H7 (cell line): ENCODE data around the gene SPTLC3. TPM values are rescaled to one million over a fixed set of nuclear protein-coding genes. Genes with fewer than 3 reads are reported as not detected.

Source experiments
- DNase-seq: peaks from one replicate; pipeline ENCODE4 v3.0.0; 2012
- H3K27me3 ChIP-seq: 2 replicates; pipeline ENCODE4 v1.6.0; 2011; ENCODE audit warnings: mild to moderate bottlenecking, low read length; ENCODE audit not compliant: control insufficient read depth, insufficient read depth
- H3K36me3 ChIP-seq: replicated peaks from 2 replicates; pipeline ENCODE4 v1.5.1; 2011; ENCODE audit warnings: low read length; ENCODE audit not compliant: control insufficient read depth, insufficient read depth
- H3K4me3 ChIP-seq: 2 replicates; pipeline ENCODE4 v1.5.1; 2011; ENCODE audit warnings: low read depth, mild to moderate bottlenecking, control low read depth, low read length, moderate library complexity; ENCODE audit not compliant: insufficient read depth
- total RNA-seq: library from RNA; depleted of rRNA; stranded (reverse); fragments of >200 nt; shearing (Covaris generic); gene quantifications from 2 replicates; pipeline ENCODE4 v1.2.3, GENCODE V29; 2014

Gene SPTLC3
- total RNA-seq, 1 experiment from 2014 or later: under 0.01 TPM

DNA sequence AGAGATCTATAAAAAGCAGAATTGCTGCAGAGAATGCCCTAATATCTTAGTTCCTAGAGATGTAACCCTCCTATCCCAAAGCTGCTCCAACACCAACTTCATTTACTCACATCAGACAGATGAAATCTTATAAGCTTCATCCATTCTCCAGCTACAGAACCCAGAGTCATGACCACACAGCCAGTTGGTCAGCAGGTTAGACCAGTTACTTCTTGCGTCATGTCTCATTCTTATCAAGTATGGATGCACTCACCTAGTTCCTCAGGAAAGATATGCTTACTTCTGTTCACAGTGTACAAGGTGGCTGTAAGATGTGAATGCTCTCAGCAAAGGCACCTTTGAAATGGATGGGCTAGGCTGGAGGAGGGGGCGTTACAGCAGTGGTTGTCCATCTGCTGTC lies 164.4 kb downstream of the SPTLC3 start:
- Histone ChIP-seq H3K36me3 (no peaks in the 10 kb centered on the region), H3K27me3 (no peaks in the 10 kb centered on the region), H3K4me3 (no peak overlapping the region)
- DNase-seq: no peak

DNA sequence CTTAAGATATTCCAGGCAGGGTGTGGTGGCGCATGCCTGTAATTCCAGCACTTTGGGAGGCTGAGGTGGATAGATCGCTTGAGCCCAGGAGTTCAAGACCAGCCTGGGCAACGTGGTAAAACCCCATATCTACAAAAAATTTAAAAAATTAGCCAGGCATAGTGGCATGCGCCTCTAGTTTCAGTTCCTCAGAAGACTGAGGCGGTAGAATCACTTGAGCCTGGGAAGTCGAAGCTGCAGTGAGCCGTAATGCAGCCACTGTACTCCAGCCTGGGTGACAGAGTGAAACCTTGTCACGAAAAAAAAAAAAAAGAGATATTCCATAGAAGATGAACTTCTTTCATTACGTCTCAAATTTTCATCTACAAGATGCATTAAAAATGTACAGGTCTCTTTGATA lies 165.6 kb downstream of the SPTLC3 start:
- no peaks in the 10 kb centered on the region for H3K36me3 ChIP-seq
- no peak overlapping the region for H3K4me3 ChIP-seq
- H3K27me3 ChIP-seq: no peaks in the 10 kb centered on the region
- DNase-seq: no peak

DNA sequence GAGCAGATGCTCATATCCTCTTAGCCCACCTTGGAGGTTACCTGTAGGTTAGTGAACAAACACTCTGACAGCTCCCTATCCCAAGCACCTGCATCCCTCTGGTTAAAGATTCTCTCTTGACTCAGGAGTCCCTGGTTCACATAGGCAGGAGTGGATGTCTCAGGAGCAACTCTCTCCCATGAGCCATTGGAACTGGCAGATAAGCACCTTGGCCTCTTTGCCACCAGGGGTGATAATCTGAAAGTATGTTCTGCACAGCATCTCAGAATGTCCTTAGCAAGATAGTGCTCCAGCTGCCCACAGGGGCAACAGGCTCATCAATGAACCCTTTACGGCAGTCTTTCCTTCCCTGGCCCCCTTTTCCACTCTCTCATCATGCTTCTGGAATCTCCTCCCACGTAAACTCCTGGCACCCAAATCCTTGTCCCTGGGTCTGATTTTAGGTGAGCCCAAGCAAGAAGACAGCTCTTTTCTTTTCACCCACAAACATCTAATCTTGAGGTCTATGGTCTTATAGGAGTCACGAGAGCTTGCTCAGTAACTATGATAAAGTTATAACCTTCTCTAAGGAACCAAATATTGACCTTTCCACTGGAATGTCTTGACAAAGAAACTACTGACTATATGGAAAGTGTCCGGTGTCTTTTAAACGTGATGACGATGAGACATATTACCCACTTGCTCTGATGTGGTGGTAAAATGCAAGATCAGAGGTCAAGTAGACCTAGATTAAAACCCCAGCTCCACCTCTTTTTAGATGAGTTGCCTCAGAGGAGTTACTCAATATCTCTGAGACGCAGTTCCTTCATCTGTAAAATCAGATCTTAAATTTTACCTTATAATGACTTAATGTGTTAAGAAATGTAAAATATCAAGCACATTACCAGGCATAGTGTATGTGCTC lies 172.5 kb downstream of the SPTLC3 start:
- Histone ChIP-seq H3K36me3 (no peaks in the 10 kb centered on the region), H3K27me3 (no peaks in the 10 kb centered on the region), H3K4me3 (no peak overlapping the region)
- no peak for DNase-seq

DNA sequence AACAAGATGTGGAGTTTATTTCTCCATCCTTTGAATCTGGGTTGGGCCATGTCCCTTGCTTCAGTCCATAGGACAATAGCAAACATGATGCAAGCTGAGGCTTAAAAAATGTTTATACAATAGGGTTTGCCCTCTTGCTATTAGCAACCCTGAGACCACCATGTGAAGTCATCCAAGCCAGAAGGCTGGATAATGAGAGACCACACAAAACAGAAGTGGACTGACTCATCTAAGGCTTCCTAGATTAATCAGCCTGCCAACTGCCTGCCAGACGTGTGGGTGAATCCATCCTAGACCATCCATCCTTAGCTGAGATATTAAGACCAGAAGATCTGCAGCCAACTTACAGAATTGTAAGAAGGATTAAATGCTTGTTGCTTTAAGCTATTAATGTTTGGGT lies 174.2 kb downstream of the SPTLC3 start:
- no peaks in the 10 kb centered on the region for H3K27me3 ChIP-seq
- H3K36me3 ChIP-seq: no peaks in the 10 kb centered on the region
- no peak for DNase-seq
- H3K4me3 ChIP-seq: no peak overlapping the region

DNA sequence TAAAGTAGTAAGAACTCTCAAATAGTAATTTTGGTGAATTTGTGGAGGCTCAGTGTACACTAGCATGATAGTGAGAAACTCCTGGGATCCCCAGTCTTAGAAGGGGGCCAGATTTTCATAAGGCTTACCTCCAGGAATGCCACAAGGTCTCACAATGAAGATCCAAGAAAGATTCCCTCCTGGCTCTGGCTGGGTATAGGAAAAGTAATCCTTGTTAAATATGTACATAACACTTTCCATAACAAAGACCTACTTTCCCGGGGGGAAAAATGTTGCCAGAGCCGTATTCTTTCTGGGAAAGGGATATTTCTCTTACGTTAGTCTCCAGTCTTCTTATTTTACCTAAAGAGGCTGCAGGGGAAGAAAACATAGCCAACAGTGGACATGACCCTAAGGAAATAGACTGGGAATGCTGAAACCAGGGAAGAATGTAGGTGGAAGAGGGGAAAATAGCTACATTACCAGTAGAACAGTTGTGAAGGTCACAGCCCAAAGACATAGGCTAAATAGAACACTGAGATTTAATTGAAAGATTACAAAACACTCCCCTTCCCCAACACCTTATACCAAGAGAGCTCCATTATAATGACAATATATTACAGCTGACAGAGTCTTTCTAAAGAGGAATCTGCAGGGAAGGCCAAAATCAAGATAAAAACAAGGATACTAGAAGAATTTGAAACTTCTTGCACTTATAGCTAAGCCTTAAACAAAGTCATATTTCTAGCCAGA lies 177.4 kb downstream of the SPTLC3 start:
- H3K27me3 ChIP-seq: no peaks in the 10 kb centered on the region
- peak; percentile 4 for DNase-seq
- H3K36me3 ChIP-seq: no peaks in the 10 kb centered on the region
- H3K4me3 ChIP-seq: no peak overlapping the region

DNA sequence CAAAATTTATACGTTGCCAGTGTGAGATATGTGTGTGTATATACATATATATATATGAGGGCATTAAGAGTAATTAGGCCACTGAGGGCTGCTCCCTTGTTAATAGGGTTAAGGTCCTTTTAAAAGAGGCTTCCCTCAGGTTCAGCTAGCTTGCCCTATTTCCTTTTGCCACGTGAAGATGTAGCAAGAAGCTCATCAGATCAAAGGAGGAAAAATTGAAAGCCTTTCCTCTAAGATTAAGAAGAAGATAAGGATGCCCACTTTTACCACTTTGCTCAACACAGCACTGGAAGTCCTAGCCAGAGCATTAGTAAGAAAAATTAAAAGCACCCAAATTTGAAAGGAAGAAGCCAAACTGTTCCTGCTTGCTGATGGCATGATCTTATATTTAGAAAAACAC lies 179.1 kb downstream of the SPTLC3 start:
- H3K27me3 ChIP-seq: no peaks in the 10 kb centered on the region
- H3K4me3 ChIP-seq: no peak overlapping the region
- H3K36me3 ChIP-seq: no peaks in the 10 kb centered on the region
- DNase-seq: no peak

DNA sequence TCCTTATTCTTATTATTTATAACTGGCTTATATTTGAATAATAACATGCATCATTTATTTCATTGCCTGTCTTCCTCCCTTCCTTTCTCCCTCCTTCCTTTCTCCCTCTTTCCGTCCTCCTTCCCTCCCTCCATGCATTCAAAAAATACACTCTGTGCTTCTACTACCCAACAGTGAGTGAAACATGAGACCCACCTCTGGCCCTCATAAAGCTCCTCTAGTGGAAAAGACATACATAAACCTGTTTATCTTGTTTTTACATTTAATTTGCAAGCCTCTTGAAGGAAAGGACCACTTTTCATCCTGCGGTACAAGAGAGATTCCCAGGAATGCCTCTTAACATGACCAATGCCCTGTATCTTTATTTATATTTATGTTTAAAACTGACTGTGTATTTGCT lies 190.5 kb downstream of the SPTLC3 start:
- Histone ChIP-seq H3K27me3 (no peaks in the 10 kb centered on the region), H3K36me3 (no peaks in the 10 kb centered on the region), H3K4me3 (no peak overlapping the region)
- no peak for DNase-seq

DNA sequence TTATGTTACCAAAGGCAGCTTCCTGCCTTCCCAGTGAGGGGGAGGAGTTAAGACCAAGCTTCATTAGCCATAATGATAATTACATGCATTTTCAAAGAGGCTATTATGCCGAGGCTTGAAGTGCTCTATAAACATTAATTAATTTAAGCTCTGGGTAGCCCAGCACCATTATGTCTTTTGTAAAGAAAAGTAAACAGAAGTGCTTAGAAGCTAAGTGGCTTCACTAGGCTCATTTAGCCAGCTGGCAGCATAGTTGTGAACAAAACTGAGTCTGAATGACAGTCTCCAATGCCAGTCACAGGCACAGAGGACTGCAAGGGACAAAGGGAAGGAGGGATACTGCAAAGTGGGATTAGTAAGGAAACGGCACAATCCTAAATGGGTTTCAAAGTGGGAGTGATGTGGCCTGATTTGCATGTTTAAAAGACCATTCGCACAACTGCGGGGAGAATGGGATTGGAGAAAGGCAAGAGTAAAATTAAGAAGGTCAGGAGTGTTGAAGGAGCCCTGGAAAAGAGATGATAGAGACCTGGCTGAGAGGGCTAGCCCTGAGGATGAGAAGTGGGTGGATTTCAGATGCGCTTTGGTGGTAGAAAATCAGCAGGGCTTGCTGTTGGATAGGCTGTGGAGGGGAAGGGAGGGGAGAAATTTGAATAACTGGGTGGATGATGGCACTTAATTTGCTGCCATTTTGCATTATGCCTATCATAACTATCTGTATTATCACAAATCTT lies 192.2 kb downstream of the SPTLC3 start:
- H3K27me3 ChIP-seq: no peaks in the 10 kb centered on the region
- H3K4me3 ChIP-seq: no peak overlapping the region
- H3K36me3 ChIP-seq: no peaks in the 10 kb centered on the region
- no peak for DNase-seq

DNA sequence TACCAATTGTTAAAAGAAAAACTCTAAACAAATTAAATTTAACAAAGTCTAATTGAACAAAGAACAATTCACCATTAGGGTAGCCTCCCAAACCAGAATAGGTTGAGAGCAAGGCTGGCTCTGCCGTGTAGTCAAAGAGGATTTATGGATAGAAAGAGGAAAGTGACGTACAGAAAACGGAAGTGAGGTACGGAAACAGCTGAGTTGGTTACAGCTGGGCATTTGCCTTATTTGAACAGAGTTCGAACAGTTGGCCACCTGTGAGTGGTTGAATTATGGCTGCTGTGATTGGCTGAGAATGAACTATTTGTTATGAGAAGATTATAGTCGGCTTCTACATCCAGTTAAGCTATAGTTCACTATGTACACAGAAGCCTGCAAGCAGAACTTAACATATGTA lies 193.8 kb downstream of the SPTLC3 start:
- Histone ChIP-seq H3K27me3 (no peaks in the 10 kb centered on the region), H3K4me3 (no peak overlapping the region), H3K36me3 (no peaks in the 10 kb centered on the region)
- DNase-seq: no peak

DNA sequence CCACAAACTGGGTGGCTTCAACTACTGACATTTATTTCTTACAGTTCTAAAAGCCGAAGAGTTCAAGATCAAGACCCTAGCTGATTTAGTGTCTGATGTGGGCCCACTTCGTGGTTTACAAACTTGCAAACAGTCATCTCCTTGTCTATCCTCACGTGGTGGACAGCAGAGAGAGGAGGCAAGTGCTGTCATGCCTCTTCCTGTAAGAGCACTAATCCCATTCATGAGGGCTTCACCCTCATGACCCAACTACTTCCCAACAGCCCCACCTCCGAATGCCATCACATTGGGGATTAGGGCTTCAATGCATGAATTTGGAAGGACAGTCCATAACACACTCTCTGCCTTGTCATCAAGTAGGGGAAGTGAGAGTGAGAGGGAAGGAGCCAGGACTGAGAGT lies 196.7 kb downstream of the SPTLC3 start:
- DNase-seq: no peak
- Histone ChIP-seq H3K4me3 (no peak overlapping the region), H3K27me3 (no peaks in the 10 kb centered on the region; the same call in 1 of the 2 replicates), H3K36me3 (no peaks in the 10 kb centered on the region)

DNA sequence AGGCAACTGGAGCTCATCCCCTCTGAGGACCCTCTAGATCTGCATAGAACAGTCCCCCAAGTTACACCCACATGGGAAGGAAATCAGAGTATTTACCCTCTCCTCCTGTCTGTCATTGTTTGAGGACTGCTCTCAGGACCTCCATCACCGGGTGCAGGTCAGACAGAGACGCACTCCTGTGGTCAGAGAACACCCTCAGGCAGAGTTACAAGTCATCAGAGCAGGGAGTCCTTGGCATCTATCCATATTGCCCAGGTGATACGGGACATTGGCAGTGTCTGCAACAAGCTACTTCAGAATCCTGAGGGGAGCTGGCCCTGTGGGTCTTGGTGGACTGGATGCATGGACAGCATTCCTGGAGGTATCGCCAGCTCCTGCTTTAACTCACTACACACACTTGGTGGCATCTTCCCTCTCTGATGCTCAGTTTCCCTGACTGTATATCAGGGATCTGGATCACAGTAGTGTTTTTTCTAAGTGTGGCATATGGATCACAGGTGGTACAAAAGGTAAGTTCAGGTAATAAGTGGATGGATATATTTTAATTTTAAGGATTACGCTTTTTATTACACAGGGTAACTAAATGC lies 197.2 kb downstream of the SPTLC3 start:
- H3K4me3 ChIP-seq: no peak overlapping the region
- no peak for DNase-seq
- H3K36me3 ChIP-seq: no peaks in the 10 kb centered on the region
- no peaks in the 10 kb centered on the region; the same call in 1 of the 2 replicates for H3K27me3 ChIP-seq

DNA sequence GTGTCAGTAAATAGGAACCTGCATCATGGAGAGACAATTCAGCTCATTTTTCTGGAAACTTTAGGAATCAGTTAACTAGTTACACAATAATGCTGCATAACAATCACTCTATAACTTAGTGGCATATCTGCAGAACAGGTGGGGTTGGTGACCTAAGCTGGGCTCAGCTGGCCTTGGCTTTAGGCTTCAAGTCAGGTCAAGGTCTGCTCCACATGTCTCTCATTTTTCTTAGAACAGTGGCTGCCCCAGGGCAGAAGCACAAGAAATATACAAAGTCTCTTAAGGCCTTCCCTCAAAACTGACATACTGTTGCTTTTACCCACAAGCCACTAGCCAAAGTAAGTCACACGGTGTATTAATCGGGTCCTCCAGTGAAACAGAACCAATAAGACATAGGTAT lies 198.2 kb downstream of the SPTLC3 start:
- no peak for DNase-seq
- no peaks in the 10 kb centered on the region; the same call in 1 of the 2 replicates for H3K27me3 ChIP-seq
- no peak overlapping the region for H3K4me3 ChIP-seq
- H3K36me3 ChIP-seq: no peaks in the 10 kb centered on the region

DNA sequence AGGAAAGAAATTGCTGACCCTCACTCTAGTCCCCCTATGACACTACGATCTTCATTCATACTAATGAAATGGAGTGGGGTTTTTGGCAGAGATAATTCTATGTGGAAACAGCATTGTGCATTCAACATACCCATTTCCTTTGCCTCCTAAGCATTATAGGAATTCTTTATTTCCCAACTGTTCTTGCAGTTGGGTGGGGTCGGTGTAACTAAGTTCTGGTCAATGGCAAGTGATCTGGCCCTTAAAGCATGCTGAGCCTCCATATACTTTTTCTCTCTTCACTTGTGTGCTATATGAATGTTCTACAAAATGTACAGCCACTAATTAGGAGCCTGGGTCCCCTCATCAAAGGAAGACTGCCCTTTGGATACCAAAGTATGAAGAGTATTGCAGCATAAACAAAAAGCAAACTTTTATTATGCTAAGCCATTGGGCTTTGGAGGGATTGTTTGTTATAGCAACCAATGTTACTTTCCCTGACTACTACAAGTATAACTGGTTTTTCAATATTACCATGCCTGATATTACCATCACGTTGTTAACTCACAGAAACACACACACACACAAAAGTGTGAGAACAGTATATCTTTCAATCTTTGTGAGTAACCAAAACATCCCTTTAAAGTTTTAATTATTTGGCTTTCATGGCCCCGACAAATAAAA lies 203.3 kb downstream of the SPTLC3 start:
- DNase-seq: no peak
- Histone ChIP-seq H3K36me3 (no peaks in the 10 kb centered on the region), H3K4me3 (no peak overlapping the region), H3K27me3 (peaks cover 8% of the 10 kb centered on the region)

DNA sequence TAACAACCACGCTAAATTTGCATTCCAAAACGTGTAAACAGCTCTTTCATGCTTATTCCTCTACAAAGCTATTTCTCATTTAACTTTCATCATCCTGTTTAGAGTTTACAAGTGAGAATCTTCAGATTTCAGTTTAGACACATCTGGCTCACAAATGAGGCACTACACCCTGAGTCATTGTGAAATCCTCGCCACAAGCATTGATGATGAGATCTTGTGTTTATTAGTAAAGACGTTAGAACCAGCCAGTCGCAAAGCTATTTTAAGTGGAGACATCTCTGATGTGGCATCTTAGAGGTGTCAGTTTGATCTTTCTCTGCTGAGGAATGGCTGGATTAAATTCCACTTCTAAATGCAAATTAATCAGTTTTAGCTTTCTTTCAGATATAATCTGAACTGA lies 204.0 kb downstream of the SPTLC3 start:
- Histone ChIP-seq H3K27me3 (peaks cover 13% of the 10 kb centered on the region), H3K4me3 (no peak overlapping the region)
- DNase-seq: no peak

More for the DNA sequence above, 204.0 kb downstream of the SPTLC3 start:
- H3K36me3 ChIP-seq: no peaks in the 10 kb centered on the region
